Activated B cell treated with CpG ODN at 0.5 μM for 24 hours (primary cell): ENCODE data around the gene TRIM26. TPM values are rescaled to one million over a fixed set of nuclear protein-coding genes. Genes with fewer than 3 reads are reported as not detected.

Experiments
- ATAC-seq: fragments of 200-7000 bp; cut with Tn5 transposase; one replicate; pipeline ENCODE4 v1.10.0; 2021; ENCODE audit warnings: low read depth, mild to moderate bottlenecking, moderate library complexity
- CTCF ChIA-PET: fragments of 350-600 bp; sonication (Branson Sonifier 250); formaldehyde crosslinking; loops from one replicate; lab custom pipeline; 2021; ENCODE audit warnings: antibody characterized with exemption; lab: Charles Lee
- POLR2A ChIA-PET: fragments of 350-600 bp; sonication (Branson Sonifier 250); formaldehyde crosslinking; loops from one replicate; lab custom pipeline; 2021; ENCODE audit warnings: antibody characterized with exemption; lab: Charles Lee
- DNase-seq: peaks from one replicate; pipeline ENCODE4 v3.0.0; 2022
- H3K27ac Mint-ChIP-seq: one replicate; pipeline ENCODE4 v1.8.0; 2020; ENCODE audit warnings: mixed read lengths
- H3K27me3 Mint-ChIP-seq: one replicate; pipeline ENCODE4 v1.8.0; 2021; ENCODE audit warnings: mixed read lengths
- H3K36me3 Mint-ChIP-seq: one replicate; pipeline ENCODE4 v1.8.0; 2021; ENCODE audit warnings: low read depth, mixed read lengths
- H3K4me1 Mint-ChIP-seq: one replicate; pipeline ENCODE4 v1.8.0; 2021; ENCODE audit warnings: mixed read lengths
- H3K4me3 Mint-ChIP-seq: one replicate; pipeline ENCODE4 v1.8.0; 2020; ENCODE audit warnings: mild to moderate bottlenecking, mixed read lengths
- H3K9me3 Mint-ChIP-seq: one replicate; pipeline ENCODE4 v1.8.0; 2020; ENCODE audit warnings: mixed read lengths
- intact Hi-C: fragments of 100-400 bp; cut with micrococcal nuclease; formaldehyde crosslinking; loops from one replicate; pipeline ENCODE4 v1.15.1; 2024
- total RNA-seq: library from RNA; stranded (reverse); gene quantifications from 2 replicates; pipeline ENCODE4 v1.2.3, GENCODE V29; 2022
- TF ChIP-seq, protein P1 (sequence below): fragments of 200-600 bp; IDR thresholded peaks from one replicate; pipeline ENCODE4 v1.8.0; 2022; ENCODE audit warnings: antibody characterized with exemption, mild to moderate bottlenecking

The TRIM26 gene
- total RNA-seq, 1 donor from 2014 or later, result 75.7 TPM

DNA sequence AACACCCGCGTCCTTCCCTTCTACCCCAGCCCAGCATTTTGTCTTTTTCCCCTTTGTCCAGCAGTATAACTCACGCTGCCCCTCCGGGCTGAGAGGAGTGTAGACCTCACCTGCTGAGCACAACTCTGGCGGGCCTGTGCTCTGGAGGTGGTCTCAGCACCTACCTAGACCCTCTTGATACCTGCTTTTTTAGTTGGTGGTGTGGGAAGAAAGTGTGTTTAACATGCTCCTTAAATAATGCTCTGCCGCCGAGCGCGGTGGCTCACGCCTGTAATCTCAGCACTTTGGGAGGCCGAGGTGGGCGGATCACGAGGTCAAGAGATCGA, 1.4 kb upstream of the TRIM26 start:
- ATAC-seq (no peak), DNase-seq (no peak)
- POLR2A ChIA-PET, result interaction anchor here (0.6 to 3.2 kb wide), 10 partner anchors 14 to 581 kb away, joined by 3 to 27 read pairs (median 10); partner anchors contain the start of genes POLR1H, PPP1R11 and TRIM39
- peak overlapping the region; percentile 99 for H3K27ac Mint-ChIP-seq
- peaks cover 21% of the 10 kb centered on the region for H3K36me3 Mint-ChIP-seq
- TF ChIP-seq, protein P1, sequence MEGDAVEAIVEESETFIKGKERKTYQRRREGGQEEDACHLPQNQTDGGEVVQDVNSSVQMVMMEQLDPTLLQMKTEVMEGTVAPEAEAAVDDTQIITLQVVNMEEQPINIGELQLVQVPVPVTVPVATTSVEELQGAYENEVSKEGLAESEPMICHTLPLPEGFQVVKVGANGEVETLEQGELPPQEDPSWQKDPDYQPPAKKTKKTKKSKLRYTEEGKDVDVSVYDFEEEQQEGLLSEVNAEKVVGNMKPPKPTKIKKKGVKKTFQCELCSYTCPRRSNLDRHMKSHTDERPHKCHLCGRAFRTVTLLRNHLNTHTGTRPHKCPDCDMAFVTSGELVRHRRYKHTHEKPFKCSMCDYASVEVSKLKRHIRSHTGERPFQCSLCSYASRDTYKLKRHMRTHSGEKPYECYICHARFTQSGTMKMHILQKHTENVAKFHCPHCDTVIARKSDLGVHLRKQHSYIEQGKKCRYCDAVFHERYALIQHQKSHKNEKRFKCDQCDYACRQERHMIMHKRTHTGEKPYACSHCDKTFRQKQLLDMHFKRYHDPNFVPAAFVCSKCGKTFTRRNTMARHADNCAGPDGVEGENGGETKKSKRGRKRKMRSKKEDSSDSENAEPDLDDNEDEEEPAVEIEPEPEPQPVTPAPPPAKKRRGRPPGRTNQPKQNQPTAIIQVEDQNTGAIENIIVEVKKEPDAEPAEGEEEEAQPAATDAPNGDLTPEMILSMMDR, result no peak
- H3K4me1 Mint-ChIP-seq, result peaks cover 49% of the 10 kb centered on the region
- peak overlapping the region; percentile 98 for H3K4me3 Mint-ChIP-seq
- CTCF ChIA-PET, result interaction anchor here (1.1 to 1.3 kb wide), 3 partner anchors 16 to 112 kb away, joined by 3 to 4 read pairs (median 3); partner anchors contain the start of gene TRIM39
- H3K27me3 Mint-ChIP-seq, result no peaks in the 10 kb centered on the region
- no peaks in the 10 kb centered on the region for H3K9me3 Mint-ChIP-seq
- intact Hi-C loops, result loop anchor here (1.0 to 10.0 kb wide), 7 partner anchors 45 to 468 kb away; partner anchors contain the start of genes GNL1, HLA-A, MRPS18B and PPP1R10

DNA sequence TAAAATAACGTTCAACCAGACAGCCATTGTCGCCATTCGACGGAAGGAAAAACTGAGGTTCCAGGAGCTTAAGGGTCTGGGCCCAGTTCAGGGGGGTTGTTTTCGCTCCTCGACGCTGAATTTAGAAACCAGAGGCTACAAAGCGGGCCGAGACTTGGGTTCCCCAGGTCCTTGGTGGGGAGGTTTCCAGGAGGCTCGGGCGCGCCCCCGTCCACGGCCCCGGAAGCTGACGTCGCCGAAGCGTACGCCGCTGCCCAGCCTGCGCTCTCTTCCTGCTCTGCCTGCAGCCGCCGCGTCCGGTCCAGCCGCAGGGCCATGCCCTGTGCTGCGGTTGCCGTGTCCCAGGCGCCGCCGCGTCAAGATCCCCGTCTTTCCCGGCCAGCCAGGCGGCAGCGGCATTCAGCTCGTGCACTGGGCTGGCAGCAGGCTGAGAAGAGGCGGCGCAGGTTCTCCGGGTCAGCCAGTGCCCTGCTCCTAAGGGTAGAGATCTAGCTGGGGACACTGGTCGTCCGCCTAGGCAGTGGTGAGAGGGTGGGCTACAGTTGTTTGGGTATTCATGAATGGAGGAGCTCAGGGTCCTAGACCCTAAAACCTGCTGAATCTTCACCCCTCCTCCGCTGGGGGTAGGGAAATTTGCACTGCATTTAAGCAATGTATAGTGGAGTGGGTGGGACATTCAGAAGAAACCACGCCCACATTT, 901 bp upstream of the TRIM26 start:
- intact Hi-C loops, result loop anchor here (1.0 to 10.0 kb wide), 10 partner anchors 13 to 468 kb away; partner anchors contain the start of genes GNL1, HLA-A, MRPS18B and PPP1R10
- peaks cover 23% of the 10 kb centered on the region for H3K36me3 Mint-ChIP-seq
- ChIA-PET CTCF (interaction anchor here (1.1 to 1.3 kb wide), 3 partner anchors 16 to 113 kb away, joined by 3 to 4 read pairs (median 3); partner anchors contain the start of gene TRIM39), POLR2A (interaction anchor here (0.6 to 3.2 kb wide), 14 partner anchors 13 to 1976 kb away, joined by 3 to 27 read pairs (median 4); partner anchors contain the start of genes MDC1, PBX2, POLR1H and PPP1R11)
- ATAC-seq (peak; percentile 57), DNase-seq (peak; percentile 72)
- H3K4me3 Mint-ChIP-seq, result peak overlapping the region; percentile 98
- H3K9me3 Mint-ChIP-seq, result no peaks in the 10 kb centered on the region
- H3K4me1 Mint-ChIP-seq, result peaks cover 51% of the 10 kb centered on the region
- no peaks in the 10 kb centered on the region for H3K27me3 Mint-ChIP-seq
- H3K27ac Mint-ChIP-seq, result peak overlapping the region; percentile 99
- TF ChIP-seq, protein P1, result no peak

- H3K27ac Mint-ChIP-seq, result peak overlapping the region; percentile 99
- CTCF ChIA-PET, result interaction anchor here (1.1 to 1.3 kb wide), 2 partner anchors 17 to 113 kb away, joined by 3 to 4 read pairs; partner anchors contain the start of gene TRIM39
- H3K4me3 Mint-ChIP-seq, result peak overlapping the region; percentile 98
- peaks cover 28% of the 10 kb centered on the region for H3K36me3 Mint-ChIP-seq
- POLR2A ChIA-PET, result interaction anchor here (0.6 to 3.2 kb wide), 14 partner anchors 10 to 1343 kb away, joined by 3 to 27 read pairs (median 6); partner anchors contain the start of genes MDC1, MRPS18B, POLR1H and PPP1R10
- DNase-seq (no peak), ATAC-seq (no peak)
- no peaks in the 10 kb centered on the region for H3K9me3 Mint-ChIP-seq
- TF ChIP-seq, protein P1, result no peak
- intact Hi-C loops, result loop anchor here (1.0 to 10.0 kb wide), 8 partner anchors 12 to 469 kb away; partner anchors contain the start of genes GNL1, HLA-A, MRPS18B and PPP1R10
- H3K27me3 Mint-ChIP-seq, result no peaks in the 10 kb centered on the region
- H3K4me1 Mint-ChIP-seq, result peaks cover 56% of the 10 kb centered on the region
Measured at GRCh38 chr6:30213667-30213956, 406 bp upstream of the TRIM26 start.

DNA sequence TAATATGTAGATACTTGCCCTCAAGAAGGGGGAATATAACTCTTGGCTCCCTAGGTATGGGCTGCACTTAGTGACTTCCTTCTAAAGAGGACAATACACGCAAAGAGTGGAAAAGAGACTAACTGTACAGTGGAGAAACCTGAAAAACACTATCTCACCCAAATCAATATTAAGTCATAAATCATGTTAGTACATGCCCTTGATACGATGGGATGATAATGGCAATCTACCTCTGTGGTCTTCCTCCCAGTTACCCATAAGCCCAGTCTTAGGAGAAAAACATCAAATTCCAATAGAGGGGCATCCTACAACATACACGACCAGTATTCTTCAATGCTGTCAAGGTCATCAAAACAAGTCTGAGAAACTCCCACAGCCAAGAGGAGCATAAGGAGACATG, 1.3 kb downstream of the TRIM26 start:
- Mint-ChIP-seq H3K4me1 (peaks cover 73% of the 10 kb centered on the region), H3K36me3 (peaks cover 35% of the 10 kb centered on the region), H3K27me3 (no peaks in the 10 kb centered on the region), H3K9me3 (no peaks in the 10 kb centered on the region), H3K27ac (peak overlapping the region; percentile 99), H3K4me3 (peak overlapping the region; percentile 98)
- DNase-seq (no peak), ATAC-seq (no peak)
- ChIA-PET CTCF (no interaction called here), POLR2A (interaction anchor here (1.4 to 3.2 kb wide), 2 partner anchors 115 to 247 kb away, joined by 5 to 27 read pairs; partner anchors contain the start of gene TRIM39)
- TF ChIP-seq, protein P1, result no peak
- intact Hi-C loops, result loop anchor here (5.0 to 10.0 kb wide), 5 partner anchors 110 to 470 kb away; partner anchors contain the start of genes GNL1, HLA-A, MRPS18B and PPP1R10
